ENCODE measurements around the gene SMAD4.

DNA sequence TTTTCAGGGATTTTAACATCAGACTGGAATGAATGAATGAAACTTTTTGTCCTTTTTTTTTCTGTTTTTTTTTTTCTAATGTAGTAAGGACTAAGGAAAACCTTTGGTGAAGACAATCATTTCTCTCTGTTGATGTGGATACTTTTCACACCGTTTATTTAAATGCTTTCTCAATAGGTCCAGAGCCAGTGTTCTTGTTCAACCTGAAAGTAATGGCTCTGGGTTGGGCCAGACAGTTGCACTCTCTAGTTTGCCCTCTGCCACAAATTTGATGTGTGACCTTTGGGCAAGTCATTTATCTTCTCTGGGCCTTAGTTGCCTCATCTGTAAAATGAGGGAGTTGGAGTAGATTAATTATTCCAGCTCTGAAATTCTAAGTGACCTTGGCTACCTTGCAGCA, 53.4 kb downstream of the SMAD4 start:
- TF ChIP-seq, protein P1, sequence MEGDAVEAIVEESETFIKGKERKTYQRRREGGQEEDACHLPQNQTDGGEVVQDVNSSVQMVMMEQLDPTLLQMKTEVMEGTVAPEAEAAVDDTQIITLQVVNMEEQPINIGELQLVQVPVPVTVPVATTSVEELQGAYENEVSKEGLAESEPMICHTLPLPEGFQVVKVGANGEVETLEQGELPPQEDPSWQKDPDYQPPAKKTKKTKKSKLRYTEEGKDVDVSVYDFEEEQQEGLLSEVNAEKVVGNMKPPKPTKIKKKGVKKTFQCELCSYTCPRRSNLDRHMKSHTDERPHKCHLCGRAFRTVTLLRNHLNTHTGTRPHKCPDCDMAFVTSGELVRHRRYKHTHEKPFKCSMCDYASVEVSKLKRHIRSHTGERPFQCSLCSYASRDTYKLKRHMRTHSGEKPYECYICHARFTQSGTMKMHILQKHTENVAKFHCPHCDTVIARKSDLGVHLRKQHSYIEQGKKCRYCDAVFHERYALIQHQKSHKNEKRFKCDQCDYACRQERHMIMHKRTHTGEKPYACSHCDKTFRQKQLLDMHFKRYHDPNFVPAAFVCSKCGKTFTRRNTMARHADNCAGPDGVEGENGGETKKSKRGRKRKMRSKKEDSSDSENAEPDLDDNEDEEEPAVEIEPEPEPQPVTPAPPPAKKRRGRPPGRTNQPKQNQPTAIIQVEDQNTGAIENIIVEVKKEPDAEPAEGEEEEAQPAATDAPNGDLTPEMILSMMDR (IDR thresholded peaks at IDR 0.05): no peak
- TF ChIP-seq POLR2A (IDR thresholded peaks at IDR 0.05): no peak
